Measurements from ENCODE around the gene ATP5F1D.

DNA sequence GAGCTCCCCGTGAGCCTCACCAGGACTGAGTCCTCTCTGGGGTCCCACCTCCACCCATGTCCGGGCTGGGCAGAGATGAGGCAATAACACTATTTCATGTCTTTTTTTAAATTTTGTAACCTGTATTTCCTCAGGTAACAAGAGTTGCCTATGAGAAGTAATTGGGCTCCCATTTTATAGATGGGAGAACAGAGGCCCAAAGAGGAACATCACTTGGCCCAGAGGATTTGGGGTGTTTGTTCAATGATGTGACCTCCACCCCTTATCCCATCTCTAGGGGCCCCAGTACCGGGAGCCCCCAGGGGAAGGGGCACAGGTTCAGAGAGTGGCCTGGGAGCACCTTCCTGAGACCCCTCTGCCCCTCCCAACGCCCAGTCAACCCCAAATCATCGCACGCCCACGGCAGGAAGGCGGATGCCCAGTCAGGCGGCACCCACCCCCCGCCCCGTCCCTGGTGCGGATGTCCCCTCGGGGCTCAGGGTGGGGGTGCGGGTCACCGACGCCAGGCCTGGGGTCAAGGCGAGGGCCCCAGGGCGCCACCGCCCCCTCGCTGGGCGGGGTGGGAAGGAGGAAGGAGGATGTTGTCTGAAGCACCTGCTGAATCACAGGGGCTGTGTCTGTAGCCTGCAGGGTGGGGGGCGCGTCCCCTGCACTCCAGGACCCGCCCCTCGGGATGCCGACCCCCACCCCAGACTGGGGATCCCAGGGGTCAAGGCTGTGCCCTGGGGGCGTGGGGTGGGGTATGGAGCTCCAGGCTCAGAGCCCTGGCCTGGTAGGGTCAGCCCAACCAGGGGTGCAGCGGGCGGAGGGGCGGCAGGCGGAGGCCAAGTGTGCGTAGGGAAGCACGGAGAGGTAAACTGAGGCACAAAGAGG is 18.6 kb downstream of the ATP5F1D start:
- no peak for TF ChIP-seq POLR2A (IDR thresholded peaks at IDR 0.05; ENCODE audit: low read length)
- no peak for TF ChIP-seq GATA1 (IDR thresholded peaks at IDR 0.05; ENCODE audit: low read depth, low read length)

All from erythroblast (primary cell).